Adipose tissue (tissue), 3 donors: Measurements from ENCODE around the gene IDUA. TPM values are rescaled to one million over a fixed set of nuclear protein-coding genes. Genes with fewer than 3 reads are reported as not detected.

Experiments used
- H3K27ac ChIP-seq: one replicate; pipeline ENCODE4 v1.5.1; 2013; ENCODE audit warnings: low read depth, low read length
- WGBS, 3 donors: extraction: QIAGEN DNeasy Blood & Tissue Kit; methylation state at CpG; one replicate each; pipeline ENCODE4 v1.1.7; 2013; 5-methylcytosine and 5-hydroxymethylcytosine counted together
- polyA plus RNA-seq, 3 donors: library from polyadenylated mRNA; stranded (reverse); fragments of 200-250 nt; gene quantifications; one replicate each; pipeline ENCODE4 v1.2.3, GENCODE V29; 2013
- donor health status: healthy with polysubstance abuse.
- donor health status: Bipolar disorder and iron deficiency.
- donor health status: healthy.

IDUA gene
- polyA plus RNA-seq, 3 donors = 10.8 to 23.9 (median 13.7) TPM

- 43 to 76% (median 43%) methylated on average over 33 to 35 of the region's 35 CpGs for WGBS, 3 donors
- no peak overlapping the region for H3K27ac ChIP-seq
These were observed 47.2 kb downstream of the IDUA start for GRCh38 chr4:1033840-1034551.

- 55 to 65% (median 58%) methylated on average over 25 to 26 of the region's 26 CpGs for WGBS, 3 donors
- H3K27ac ChIP-seq = no peak overlapping the region
These were observed 48.7 kb downstream of the IDUA start for GRCh38 chr4:1035510-1035909.

- 75 to 84% (median 82%) methylated on average over 13 to 15 of the region's 15 CpGs for WGBS, 3 donors
- H3K27ac ChIP-seq = no peak overlapping the region
These were observed 49.3 kb downstream of the IDUA start for GRCh38 chr4:1036095-1036494.

GRCh38 chr4:1036976-1037810, 50.3 kb downstream of the IDUA start:
- 85 to 88% (median 88%) methylated on average over 25 to 26 of the region's 26 CpGs for WGBS, 3 donors
- no peak overlapping the region for H3K27ac ChIP-seq

- WGBS, 3 donors = 74 to 88% (median 82%) methylated on average over 16 of the region's 16 CpGs
- H3K27ac ChIP-seq = no peak overlapping the region
These were observed 52.2 kb downstream of the IDUA start for GRCh38 chr4:1038948-1039492.

GRCh38 chr4:1039493-1040343, 52.9 kb downstream of the IDUA start:
- H3K27ac ChIP-seq = no peak overlapping the region
- 53 to 63% (median 60%) methylated on average over 20 of the region's 20 CpGs for WGBS, 3 donors

GRCh38 chr4:1040344-1041146, 53.7 kb downstream of the IDUA start:
- no peak overlapping the region for H3K27ac ChIP-seq
- WGBS, 3 donors = 80 to 91% (median 84%) methylated on average over 21 of the region's 21 CpGs

- no peak overlapping the region for H3K27ac ChIP-seq
- WGBS, 3 donors = 41 to 48% (median 43%) methylated on average over 30 to 36 of the region's 36 CpGs
These were observed 54.5 kb downstream of the IDUA start for GRCh38 chr4:1041147-1041935.

GRCh38 chr4:1041936-1042330, 55.1 kb downstream of the IDUA start:
- no peak overlapping the region for H3K27ac ChIP-seq
- 37 to 60% (median 50%) methylated on average over 7 to 8 of the region's 8 CpGs for WGBS, 3 donors

GRCh38 chr4:1042352-1043055, 55.7 kb downstream of the IDUA start:
- 81 to 89% (median 84%) methylated on average over 14 to 17 of the region's 17 CpGs for WGBS, 3 donors
- H3K27ac ChIP-seq = no peak overlapping the region

- H3K27ac ChIP-seq = no peak overlapping the region
- WGBS, 3 donors = 48 to 67% (median 60%) methylated on average over 7 of the region's 7 CpGs
These were observed 56.3 kb downstream of the IDUA start for GRCh38 chr4:1043162-1043561.

GRCh38 chr4:1043651-1044468, 57.0 kb downstream of the IDUA start:
- no peak overlapping the region for H3K27ac ChIP-seq
- 16 to 40% (median 24%) methylated on average over 33 to 36 of the region's 36 CpGs for WGBS, 3 donors

- no peak overlapping the region for H3K27ac ChIP-seq
- whole genome bisulfite sequencing, 3 donors = 84 to 90% (median 89%) methylated on average over 12 of the region's 12 CpGs
These were observed 57.8 kb downstream of the IDUA start for GRCh38 chr4:1044469-1045192.

- H3K27ac ChIP-seq = no peak overlapping the region
- WGBS, 3 donors = 60 to 89% (median 83%) methylated on average over 14 of the region's 14 CpGs
These were observed 58.4 kb downstream of the IDUA start for GRCh38 chr4:1045193-1045594.

GRCh38 chr4:1045595-1046201, 58.9 kb downstream of the IDUA start:
- H3K27ac ChIP-seq = no peak overlapping the region

More at GRCh38 chr4:1045595-1046201, 58.9 kb downstream of the IDUA start:
- 64 to 80% (median 75%) methylated on average over 32 to 35 of the region's 36 CpGs for WGBS, 3 donors
